ENCODE data around the gene WDR73. TPM values are rescaled to one million over a fixed set of nuclear protein-coding genes. Genes with fewer than 3 reads are reported as not detected.

Gene WDR73
- total and polyA plus RNA-seq, 9 of the 15 experiments (the other 6 are each of a cell fraction or from before 2014, with no cell fraction given): 9.2 to 25.4 (median 21.7) TPM

- ATAC-seq (peak; percentile 27; the same call in 2 of the 3 replicates), FAIRE-seq (no peak), DNase-seq (ENCODE audit: extremely low read depth in 1 of 4, low spot score in 3 of 4) (no peak)
- intact Hi-C loops (cut with micrococcal nuclease) (no loop called here), in situ Hi-C loops (cut with MboI) (no loop called here)
- H3K9ac ChIP-seq (ENCODE audit: insufficient read depth in 1 of 2, low read depth in 2 of 2, low read length in 2 of 2): no peak overlapping the region
- H3K4me1 ChIP-seq (replicated peaks in 1 of 2; ENCODE audit: control insufficient read depth in 2 of 2, insufficient read depth in 2 of 2, low read length in 2 of 2): peaks cover 4 to 8% of the 10 kb centered on the region in 2 experiments; a peak in 4 of 5 replicates
- no peaks in the 10 kb centered on the region for H3K27me3 ChIP-seq (ENCODE audit: control insufficient read depth in 2 of 2, insufficient read depth in 2 of 2, low read length in 2 of 2)
- H2AFZ ChIP-seq (ENCODE audit: low read depth, low read length): peak overlapping the region; percentile 47; the same call in 1 of the 2 replicates
- POLR2A ChIA-PET: interaction anchor here (0.6 kb wide), 1 partner anchor 30 kb away, joined by 3 read pairs; the partner anchor contains the start of gene WDR73
- no peak overlapping the region for H3K4me2 ChIP-seq (ENCODE audit: insufficient read depth, low read length)
- H3K9me3 ChIP-seq (replicated peaks; ENCODE audit: control insufficient read depth, insufficient read depth, low read depth, low read length): peaks cover 28% of the 10 kb centered on the region
- CTCF ChIA-PET (ENCODE audit: low intra/inter-chr PET ratio): no interaction called here
- peaks cover 21% of the 10 kb centered on the region; the same call in 2 of the 3 replicates for H3K36me3 ChIP-seq (ENCODE audit: control insufficient read depth, insufficient read depth, low read length)
- H3K9me1 ChIP-seq (ENCODE audit: control insufficient read depth, insufficient read depth, low read length): no peaks in the 10 kb centered on the region
- no TSS peak for BruUV-seq (replicated peaks)
- 82% methylated on average over 7 of the region's 7 CpGs for WGBS (ENCODE audit: insufficient coverage, low coverage, missing lambda C conversion rate)
- TF ChIP-seq E2F1 (CRISPR knock-in tag; IDR thresholded peaks at IDR 0.05): no peak
- no peak for TF ChIP-seq BCL6 (CRISPR knock-in tag; IDR thresholded peaks at IDR 0.05)
- TF ChIP-seq FOXA3 (CRISPR knock-in tag; conservative IDR thresholded peaks at IDR 0.05 in 1 of 2, IDR thresholded peaks at IDR 0.05 in 1 of 2): no peak
- no peak for TF ChIP-seq POLR3G (IDR thresholded peaks at IDR 0.05; ENCODE audit: extremely low read depth, insufficient read length, insufficient replicate concordance)
- TF ChIP-seq TRIM25 (IDR thresholded peaks at IDR 0.05; ENCODE audit: borderline replicate concordance): no peak
- TF ChIP-seq ARID2 (IDR thresholded peaks at IDR 0.05): no peak
- no peak for TF ChIP-seq KDM5B (IDR thresholded peaks at IDR 0.05; ENCODE audit: insufficient replicate concordance, low read depth, low read length)
- TF ChIP-seq ZNF280A (IDR thresholded peaks at IDR 0.05; ENCODE audit: low read depth, partially characterized antibody): no peak
- TF ChIP-seq TFAP4 (CRISPR knock-in tag; IDR thresholded peaks at IDR 0.05; ENCODE audit: borderline replicate concordance): no peak
- TF ChIP-seq NCOA6 (IDR thresholded peaks at IDR 0.05): no peak
- no peak for TF ChIP-seq JUNB (CRISPR knock-in tag; conservative IDR thresholded peaks at IDR 0.05)
- TF ChIP-seq RAD51 (IDR thresholded peaks at IDR 0.05; ENCODE audit: borderline replicate concordance, low read depth): no peak
- no peak for TF ChIP-seq TCF15 (CRISPR knock-in tag; IDR thresholded peaks at IDR 0.05)
- no peak for TF ChIP-seq ATF1 (CRISPR knock-in tag; IDR thresholded peaks at IDR 0.05)
- TF ChIP-seq ATF1 (tag; IDR thresholded peaks at IDR 0.05): no peak
- no peaks in the 10 kb centered on the region for H4K20me1 ChIP-seq (replicated peaks; ENCODE audit: control insufficient read depth, insufficient read depth, low read length)
- H3K27ac ChIP-seq (ENCODE audit: extremely low read depth, low read depth, low read length): no peak overlapping the region
- H3K4me3 ChIP-seq: no peak overlapping the region
- H3K79me2 ChIP-seq (ENCODE audit: control insufficient read depth, insufficient read depth, low read length): no peaks in the 10 kb centered on the region
These were observed 29.7 kb downstream of the WDR73 start for GRCh38 chr15:84624359-84624758.
